Amniotic stem cell (primary cell): ENCODE results near the gene SLC6A16.
"Not testable (repeated sequence)": the region's sequence is repeated elsewhere in the genome, so short reads cannot be mapped to it uniquely, and the experiment has no call there.

Experiments
- DNase-seq: peaks from one replicate; lab custom pipeline; 2025; lab: John Stamatoyannopoulos, UW

SLC6A16 gene

DNA sequence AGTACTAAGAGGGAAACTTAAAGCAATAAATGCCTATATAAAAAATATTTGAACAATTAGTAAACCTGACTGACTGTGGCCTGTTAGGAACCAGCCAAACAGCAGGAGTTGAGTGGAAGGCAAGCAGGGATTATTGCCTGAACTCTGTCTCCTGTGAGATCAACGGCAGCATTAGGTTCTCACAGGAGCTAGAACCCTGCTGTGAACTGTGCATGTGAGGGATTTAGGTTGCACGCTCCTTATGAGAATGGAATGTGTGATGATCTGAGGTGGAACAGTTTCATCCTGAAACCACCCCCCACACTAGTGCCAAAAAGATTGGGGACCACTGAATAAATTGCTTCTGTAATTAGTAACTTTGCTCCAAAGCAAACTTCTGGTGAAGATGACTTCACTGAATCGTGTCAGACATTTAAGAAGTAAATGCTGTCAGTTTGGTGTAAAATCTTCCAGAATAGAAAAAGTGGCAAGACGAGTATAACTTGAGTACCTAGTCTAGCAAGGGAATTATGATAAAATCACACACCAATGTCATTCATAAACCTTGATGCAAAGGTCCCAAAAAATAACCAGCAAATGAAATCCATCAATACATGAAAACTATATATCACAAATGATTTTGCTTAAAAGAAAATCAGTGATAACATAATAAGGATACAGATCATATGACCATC, 53.8 kb downstream of the SLC6A16 start:
- DNase-seq = no peak

DNA sequence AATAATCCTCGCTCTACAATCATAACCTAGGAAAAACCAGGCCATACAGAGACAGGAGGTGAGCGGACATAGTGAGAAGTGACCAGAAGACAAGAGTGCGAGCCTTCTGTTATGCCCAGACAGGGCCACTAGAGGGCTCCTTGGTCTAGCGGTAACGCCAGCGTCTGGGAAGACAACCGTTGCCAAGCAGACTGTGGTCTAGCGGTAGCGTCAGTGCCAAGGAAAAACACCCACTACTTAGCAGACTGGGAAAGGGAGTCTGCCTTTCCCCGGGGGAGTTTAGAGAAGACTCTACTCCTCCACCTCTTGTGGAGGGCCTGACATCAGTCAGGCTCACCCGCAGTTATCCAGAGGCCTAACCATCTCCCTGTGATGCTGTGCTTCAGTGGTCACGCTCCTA, 58.6 kb downstream of the SLC6A16 start:
- DNase-seq = not testable (repeated sequence)

DNA sequence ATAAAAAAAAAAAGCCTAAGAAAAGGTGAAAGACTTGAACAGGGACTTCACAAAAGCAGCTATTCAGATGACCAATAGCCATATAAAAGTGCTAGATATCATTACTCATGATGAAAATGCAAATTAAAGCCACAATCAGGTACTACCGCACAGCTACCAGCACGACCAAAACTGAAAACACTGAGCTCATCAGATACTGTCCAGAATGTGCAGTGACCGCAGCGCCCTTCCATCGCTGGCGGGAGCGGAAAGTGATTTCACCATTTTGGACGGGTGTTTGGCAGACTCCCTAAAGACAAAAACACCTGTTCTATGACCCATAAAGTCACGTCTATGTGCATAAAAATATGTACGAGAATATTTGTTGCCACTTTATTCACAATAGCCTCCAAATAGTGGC, 60.7 kb downstream of the SLC6A16 start:
- no peak for DNase-seq

DNA sequence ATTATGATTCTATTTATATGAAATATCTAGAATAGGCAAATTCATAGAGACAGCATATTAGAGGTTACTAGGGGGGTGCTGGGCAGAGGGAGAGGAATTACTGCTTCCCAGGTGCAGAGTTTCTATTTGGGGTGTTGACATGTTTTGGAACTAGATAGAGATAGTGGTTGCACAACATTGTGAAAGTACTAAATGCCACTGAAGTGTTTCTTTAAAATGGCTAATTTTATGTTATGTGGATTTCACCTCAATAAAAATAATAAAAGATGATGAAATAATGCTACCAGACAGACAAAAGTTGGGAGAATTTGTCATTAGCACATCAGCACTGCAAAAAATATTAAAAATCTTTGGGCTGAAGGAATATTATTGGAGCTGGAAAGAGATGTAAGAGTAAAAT, 63.4 kb downstream of the SLC6A16 start:
- DNase-seq = no peak

DNA sequence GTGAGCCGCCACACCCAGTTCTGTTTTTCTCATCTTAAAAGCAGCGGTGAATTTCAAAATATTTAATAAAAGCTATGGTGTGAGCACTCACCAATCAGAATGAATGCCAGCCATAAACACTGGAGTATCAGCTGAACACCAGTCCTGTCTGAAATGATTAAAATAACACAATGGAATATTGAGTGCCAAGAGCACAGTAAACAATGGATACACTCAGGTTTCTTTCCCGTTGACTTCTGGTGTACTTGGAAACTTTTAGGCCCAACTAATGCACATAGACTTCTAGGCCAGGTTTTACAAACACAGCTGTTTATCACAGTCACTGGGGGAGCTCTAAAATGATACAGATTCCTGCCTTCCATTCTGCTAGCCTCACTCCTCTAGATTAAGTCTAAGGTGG, 68.3 kb downstream of the SLC6A16 start:
- DNase-seq = no peak

DNA sequence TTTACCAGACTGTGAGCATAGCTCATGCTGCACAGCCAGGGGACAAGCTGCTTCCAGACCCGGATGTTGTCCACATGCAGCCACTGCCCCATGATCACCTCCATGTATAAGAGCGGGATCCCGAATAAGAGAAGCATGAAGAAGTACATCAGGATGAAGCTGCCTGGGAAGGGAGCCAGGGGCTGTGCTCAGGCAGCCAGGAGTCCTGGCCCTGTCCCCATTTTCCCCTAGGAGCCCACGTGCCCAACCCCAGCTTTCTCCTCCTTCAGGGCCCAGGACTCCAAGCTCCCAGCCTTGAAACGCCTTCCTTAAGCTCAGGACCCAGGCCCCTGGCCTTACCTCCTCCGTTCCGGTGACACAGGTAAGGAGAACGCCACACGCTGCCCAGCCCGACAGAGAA, 69.3 kb downstream of the SLC6A16 start:
- no peak for DNase-seq

DNA sequence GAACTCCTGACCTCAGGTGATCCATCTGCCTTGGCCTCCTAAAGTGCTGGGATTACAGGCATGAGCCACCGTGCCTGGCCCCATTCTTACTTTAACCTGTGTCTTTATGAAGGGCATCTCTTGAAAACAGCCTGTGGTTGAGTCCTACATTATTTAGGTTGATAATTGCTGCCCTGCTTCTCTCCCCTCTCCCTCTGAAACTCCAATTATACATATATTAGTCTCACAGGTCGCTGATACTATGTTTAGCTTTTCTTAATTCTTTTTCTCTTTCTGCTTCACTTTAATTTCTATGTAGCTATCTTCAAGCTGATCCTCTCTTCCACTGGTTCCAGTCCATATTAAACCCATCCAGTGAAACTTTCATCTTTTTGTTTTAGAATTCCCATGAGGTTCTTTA, 75.1 kb downstream of the SLC6A16 start:
- DNase-seq = no peak

DNA sequence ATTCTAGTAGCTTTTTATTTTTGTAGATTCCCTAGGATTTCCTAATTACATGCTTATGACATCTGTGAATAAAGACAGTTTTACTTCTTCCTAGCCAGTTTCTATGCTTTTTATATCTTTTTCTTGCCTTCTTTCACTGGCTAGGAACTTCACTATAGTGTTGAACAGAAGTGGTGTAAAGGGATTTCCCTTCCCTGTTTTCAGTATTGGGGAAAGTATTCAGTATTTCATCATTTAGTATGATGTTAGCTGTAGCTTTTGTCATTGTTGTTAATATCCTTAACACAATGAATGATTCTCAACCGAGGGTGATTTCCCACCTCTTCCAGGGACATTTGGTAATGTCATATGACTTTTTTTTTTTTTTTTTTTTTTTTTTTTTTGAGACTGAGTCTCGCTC, 77.3 kb downstream of the SLC6A16 start:
- DNase-seq = no peak

DNA sequence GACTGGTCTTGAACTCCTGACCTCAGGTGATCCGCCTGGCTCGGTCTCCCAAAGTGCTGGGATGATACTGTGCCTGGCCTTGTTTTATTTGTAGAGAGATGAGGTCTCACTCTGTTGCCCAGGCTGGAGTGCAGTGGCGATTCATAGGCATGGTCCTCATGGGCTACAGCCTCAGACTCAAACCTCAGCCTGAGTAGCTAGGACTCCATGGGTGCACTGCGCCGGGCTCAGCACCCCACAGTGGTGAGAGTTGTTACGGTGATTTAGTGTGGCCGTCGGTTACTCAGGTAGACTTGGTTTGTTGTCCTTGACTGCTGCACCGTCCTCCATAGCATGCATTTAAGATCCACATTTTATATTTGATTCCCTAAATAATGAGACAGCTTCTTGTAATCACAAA, 80.7 kb downstream of the SLC6A16 start:
- DNase-seq = no peak

DNA sequence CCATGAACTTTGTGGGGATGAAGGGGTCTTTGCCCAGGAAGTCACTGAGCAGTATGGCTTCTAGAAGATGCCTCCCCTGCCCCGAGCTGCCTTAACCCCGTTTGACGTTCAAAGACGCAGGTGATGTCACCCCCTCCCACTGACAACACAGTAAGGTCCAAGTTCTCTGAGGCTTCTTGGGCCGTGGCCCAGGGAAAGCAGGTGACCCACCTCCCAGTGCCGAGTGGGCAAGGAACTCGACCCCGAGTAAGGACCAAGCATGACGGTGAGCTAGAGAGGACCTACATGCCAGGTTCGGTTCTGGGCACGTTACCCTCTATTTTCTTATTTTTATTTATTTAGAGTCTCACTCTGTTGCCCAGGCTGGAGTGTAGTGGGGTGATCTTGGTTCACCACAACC, 81.3 kb downstream of the SLC6A16 start:
- no peak for DNase-seq

DNA sequence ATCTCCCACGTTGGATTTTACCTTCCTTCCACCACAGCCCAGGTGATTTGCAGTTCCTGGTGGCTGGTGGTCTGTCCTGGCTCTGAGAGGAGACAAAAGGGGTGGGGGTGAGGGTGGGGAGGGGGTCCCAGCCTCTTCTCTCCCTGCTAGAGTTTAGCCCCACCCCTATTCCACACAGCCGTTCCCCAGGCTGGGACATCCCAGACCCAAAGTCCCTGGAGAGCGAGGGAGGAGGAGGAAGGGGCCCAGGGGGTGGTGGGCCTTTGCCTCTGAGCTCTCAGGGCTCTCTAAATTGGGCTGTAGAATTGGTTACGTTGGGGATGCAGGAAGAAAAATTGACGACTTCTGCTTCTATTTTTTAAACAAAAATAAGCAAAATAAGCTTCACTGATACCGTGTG, 81.9 kb downstream of the SLC6A16 start:
- no peak for DNase-seq

DNA sequence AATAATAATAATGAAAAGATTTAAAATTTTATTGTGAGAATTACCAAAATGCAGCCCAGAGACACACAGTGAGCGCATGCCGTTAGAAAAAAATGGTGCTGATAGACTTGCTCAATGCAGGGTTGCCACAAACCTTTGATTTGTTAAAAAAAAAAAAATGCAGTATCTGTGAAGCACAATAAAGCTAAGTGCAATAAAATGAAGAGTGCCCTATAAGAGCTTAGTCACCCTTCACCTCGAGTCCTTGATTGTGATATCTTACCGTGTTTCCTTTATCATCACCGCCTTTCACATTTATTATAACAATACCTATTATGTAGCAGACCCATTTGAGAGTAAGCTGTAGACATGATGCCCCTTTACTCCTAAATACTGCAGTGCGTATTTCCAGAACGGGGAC, 83.2 kb downstream of the SLC6A16 start:
- DNase-seq = no peak
